SH-SY5Y (cell line): ENCODE data around the gene DHFR.

Experiments used
- GATA2 ChIP-seq: IDR thresholded peaks from 2 replicates; pipeline ENCODE4 v1.6.1; 2011; ENCODE audit warnings: mild to moderate bottlenecking, low read depth, low read length
- GATA3 ChIP-seq: IDR thresholded peaks from 2 replicates; pipeline ENCODE4 v1.6.1; 2011; ENCODE audit warnings: low read depth, mild to moderate bottlenecking, low read length, moderate library complexity

DNA sequence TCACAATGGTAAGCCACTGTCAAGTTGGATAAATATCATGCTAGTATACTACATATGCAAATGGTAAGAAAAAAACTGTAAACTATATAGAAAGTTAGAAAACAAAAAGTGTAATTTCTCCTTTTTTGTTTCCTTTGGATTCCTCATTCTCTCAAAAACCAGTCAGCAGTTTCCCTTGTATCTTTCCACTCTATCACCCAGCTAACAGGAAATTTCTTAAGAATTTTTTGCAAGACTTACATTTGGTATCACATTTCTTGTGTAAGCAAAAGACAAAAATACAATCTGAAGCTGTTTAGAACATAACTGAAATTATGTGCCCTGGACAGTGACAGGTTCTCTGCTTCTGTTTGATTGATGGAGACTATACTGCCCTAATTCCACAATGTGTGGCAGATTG is 25.5 kb downstream of the DHFR start:
- TF ChIP-seq GATA2 = no peak
- TF ChIP-seq GATA3 = no peak
